SU-DHL-6 (cell line): Measurements from ENCODE around the gene ZNF581.

Experiments used
- H2AFZ ChIP-seq: fragments of 200-600 bp; sonication (generic); 2 replicates; pipeline ENCODE4 v1.6.1; 2014; ENCODE audit warnings: low read depth, mild to moderate bottlenecking, moderate library complexity, mixed read lengths, antibody characterized with exemption, low read length; ENCODE audit not compliant: severe bottlenecking
- H3F3A ChIP-seq: fragments of 200-600 bp; shearing (Covaris generic); 2 replicates; pipeline ENCODE4 v1.6.0; 2016; ENCODE audit warnings: antibody characterized with exemption, mild to moderate bottlenecking; ENCODE audit not compliant: insufficient read depth
- H3K27ac ChIP-seq: fragments of 200-600 bp; sonication (generic); 2 replicates; pipeline ENCODE4 v1.5.1; 2016; ENCODE audit warnings: low read depth, mild to moderate bottlenecking, low read length, moderate library complexity, mixed read lengths
- H3K27me3 ChIP-seq: fragments of 200-600 bp; sonication (generic), shearing (Covaris generic); 2 replicates; pipeline ENCODE4 v1.6.0; 2014; ENCODE audit warnings: mild to moderate bottlenecking, low read length
- H3K36me3 ChIP-seq: fragments of 200-600 bp; sonication (generic); 2 replicates; pipeline ENCODE4 v1.6.1; 2014; ENCODE audit warnings: mild to moderate bottlenecking, low read length, mixed read lengths
- H3K4me2 ChIP-seq: fragments of 300-600, 200-600 bp; shearing (Covaris generic), sonication (generic); 2 replicates; pipeline ENCODE4 v1.6.0; 2014; ENCODE audit warnings: low read length, low read depth, mild to moderate bottlenecking; ENCODE audit not compliant: poor library complexity, severe bottlenecking
- H3K4me3 ChIP-seq: fragments of 200-600 bp; sonication (generic); 2 replicates; pipeline ENCODE4 v1.5.1; 2014; ENCODE audit warnings: antibody characterized with exemption, low read length, mild to moderate bottlenecking, mixed read lengths; ENCODE audit not compliant: insufficient read depth, poor library complexity, severe bottlenecking
- H3K79me2 ChIP-seq: fragments of 200-600 bp; sonication (generic); 2 replicates; pipeline ENCODE4 v1.6.1; 2014; ENCODE audit warnings: mild to moderate bottlenecking, low read length, moderate library complexity; ENCODE audit not compliant: insufficient read depth
- H3K9ac ChIP-seq: fragments of 200-600 bp; sonication (generic); 2 replicates; pipeline ENCODE4 v1.7.0; 2014; ENCODE audit warnings: mild to moderate bottlenecking, low read length
- H3K9me2 ChIP-seq: fragments of 200-600 bp; sonication (generic); replicated peaks from 2 replicates; pipeline ENCODE4 v1.6.1; 2014; ENCODE audit warnings: low read length; ENCODE audit not compliant: insufficient read depth
- H3K9me3 ChIP-seq: fragments of 200-600 bp; sonication (generic); 2 replicates; pipeline ENCODE4 v1.6.1; 2014; ENCODE audit warnings: low read length, mixed read lengths; ENCODE audit not compliant: insufficient read depth
- H4K20me1 ChIP-seq: fragments of 200-600 bp; sonication (generic); 2 replicates; pipeline ENCODE4 v1.6.1; 2014; ENCODE audit warnings: low read depth, mild to moderate bottlenecking, antibody characterized with exemption, low read length, moderate library complexity, mixed read lengths
- EZH2phosphoT487 ChIP-seq: fragments of 200-600 bp; sonication (generic), shearing (Covaris generic); conservative IDR thresholded peaks from 2 replicates; pipeline ENCODE4 v1.6.1; 2018; ENCODE audit warnings: mild to moderate bottlenecking, antibody characterized with exemption, low read length, moderate library complexity, mixed read lengths
- TF ChIP-seq, protein P1 (sequence below): fragments of 200-600 bp; sonication (generic); IDR thresholded peaks from one replicate; pipeline ENCODE4 v1.5.1; 2017; ENCODE audit warnings: antibody characterized with exemption, mild to moderate bottlenecking, low read length, moderate library complexity; ENCODE audit not compliant: insufficient read depth, poor library complexity, severe bottlenecking

Gene ZNF581

GRCh38 chr19:55692681-55693081 lies 49.2 kb downstream of the ZNF581 start:
- no peak overlapping the region for H3K27ac ChIP-seq
- H4K20me1 ChIP-seq, result no peaks in the 10 kb centered on the region
- H3K9me2 ChIP-seq, result no peaks in the 10 kb centered on the region
- H3K9me3 ChIP-seq, result no peaks in the 10 kb centered on the region
- H3K4me3 ChIP-seq, result no peak overlapping the region
- H2AFZ ChIP-seq, result no peak overlapping the region
- H3K27me3 ChIP-seq, result no peaks in the 10 kb centered on the region
- no peak overlapping the region for H3K9ac ChIP-seq
- no peak overlapping the region for H3K4me2 ChIP-seq
- H3F3A ChIP-seq, result no peaks in the 10 kb centered on the region
- H3K79me2 ChIP-seq, result no peaks in the 10 kb centered on the region
- TF ChIP-seq, protein P1, sequence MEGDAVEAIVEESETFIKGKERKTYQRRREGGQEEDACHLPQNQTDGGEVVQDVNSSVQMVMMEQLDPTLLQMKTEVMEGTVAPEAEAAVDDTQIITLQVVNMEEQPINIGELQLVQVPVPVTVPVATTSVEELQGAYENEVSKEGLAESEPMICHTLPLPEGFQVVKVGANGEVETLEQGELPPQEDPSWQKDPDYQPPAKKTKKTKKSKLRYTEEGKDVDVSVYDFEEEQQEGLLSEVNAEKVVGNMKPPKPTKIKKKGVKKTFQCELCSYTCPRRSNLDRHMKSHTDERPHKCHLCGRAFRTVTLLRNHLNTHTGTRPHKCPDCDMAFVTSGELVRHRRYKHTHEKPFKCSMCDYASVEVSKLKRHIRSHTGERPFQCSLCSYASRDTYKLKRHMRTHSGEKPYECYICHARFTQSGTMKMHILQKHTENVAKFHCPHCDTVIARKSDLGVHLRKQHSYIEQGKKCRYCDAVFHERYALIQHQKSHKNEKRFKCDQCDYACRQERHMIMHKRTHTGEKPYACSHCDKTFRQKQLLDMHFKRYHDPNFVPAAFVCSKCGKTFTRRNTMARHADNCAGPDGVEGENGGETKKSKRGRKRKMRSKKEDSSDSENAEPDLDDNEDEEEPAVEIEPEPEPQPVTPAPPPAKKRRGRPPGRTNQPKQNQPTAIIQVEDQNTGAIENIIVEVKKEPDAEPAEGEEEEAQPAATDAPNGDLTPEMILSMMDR, result no peak
- TF ChIP-seq EZH2phosphoT487, result no peak
- H3K36me3 ChIP-seq, result no peaks in the 10 kb centered on the region

DNA sequence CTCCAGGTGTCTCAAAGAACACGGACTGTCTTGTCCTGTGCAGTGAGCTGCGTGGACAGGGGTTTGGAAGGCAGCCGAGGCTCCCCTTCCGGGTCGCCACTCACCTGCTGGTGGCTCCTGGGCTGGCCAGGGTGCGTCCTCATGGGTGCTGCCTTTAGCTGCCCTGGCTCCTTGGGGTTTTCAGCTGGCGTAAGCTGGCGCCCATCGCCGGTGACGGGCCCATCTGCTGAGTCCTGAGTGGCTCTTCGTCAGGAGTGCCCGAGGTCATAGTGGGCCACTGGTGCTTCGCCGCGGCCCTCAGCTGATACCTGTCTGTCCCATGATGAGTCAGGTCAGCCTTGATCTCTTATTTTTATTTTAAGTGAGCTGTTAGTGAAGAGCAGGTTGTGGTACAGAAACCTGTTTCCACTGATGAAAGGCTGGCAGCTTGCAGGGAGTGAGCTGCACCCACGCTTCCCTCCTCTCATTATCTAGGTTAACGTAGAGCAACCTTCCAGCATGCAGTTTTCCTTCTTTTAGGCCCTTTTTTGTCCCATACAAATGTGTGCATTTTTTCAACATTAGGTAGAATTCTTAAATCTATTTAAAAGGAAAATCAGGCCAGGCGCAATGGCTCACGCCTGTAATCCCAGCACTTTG lies 50.0 kb downstream of the ZNF581 start:
- no peaks in the 10 kb centered on the region for H3K79me2 ChIP-seq

GRCh38 chr19:55694241-55694655 lies 50.8 kb downstream of the ZNF581 start:
- Histone ChIP-seq H3K36me3 (no peaks in the 10 kb centered on the region), H4K20me1 (no peaks in the 10 kb centered on the region)

More for the DNA sequence above, 50.0 kb downstream of the ZNF581 start:
- Histone ChIP-seq H3K9me3 (no peaks in the 10 kb centered on the region), H4K20me1 (no peaks in the 10 kb centered on the region), H3K4me3 (no peak overlapping the region), H2AFZ (no peak overlapping the region), H3K9me2 (no peaks in the 10 kb centered on the region), H3K4me2 (no peak overlapping the region), H3K9ac (no peak overlapping the region), H3K36me3 (no peaks in the 10 kb centered on the region), H3K27ac (no peak overlapping the region), H3K27me3 (no peaks in the 10 kb centered on the region), H3F3A (no peaks in the 10 kb centered on the region)
- TF ChIP-seq EZH2phosphoT487, result no peak
- TF ChIP-seq, protein P1, result no peak

More at GRCh38 chr19:55694241-55694655, 50.8 kb downstream of the ZNF581 start:
- H3F3A ChIP-seq, result no peaks in the 10 kb centered on the region
- no peaks in the 10 kb centered on the region for H3K27me3 ChIP-seq
- no peak overlapping the region for H3K9ac ChIP-seq
- no peaks in the 10 kb centered on the region for H3K9me2 ChIP-seq
- no peak overlapping the region for H3K4me2 ChIP-seq
- H3K27ac ChIP-seq, result no peak overlapping the region
- H3K79me2 ChIP-seq, result no peaks in the 10 kb centered on the region
- H2AFZ ChIP-seq, result no peak overlapping the region
- TF ChIP-seq, protein P1, result no peak
- TF ChIP-seq EZH2phosphoT487, result no peak
- H3K4me3 ChIP-seq, result no peak overlapping the region
- no peaks in the 10 kb centered on the region for H3K9me3 ChIP-seq
